Thyroid gland (tissue), 4 donors: Measurements from ENCODE around the gene GABRD.

Experiments used
- CTCF ChIP-seq, 6 experiments: fragments of 200-600 bp in 3 of 6; fragments of 450-650 bp in 3 of 6; sonication (generic) in 3 of 6; IDR thresholded peaks; one replicate each; pipeline ENCODE4 v1.5.1; 2016 to 2019; ENCODE audit warnings: antibody characterized with exemption in 6 of 6, mild to moderate bottlenecking in 2 of 6, inconsistent platforms in 1 of 6, moderate library complexity in 1 of 6
- POLR2A ChIP-seq, 2 donors: fragments of 450-650 bp; IDR thresholded peaks; one replicate each; pipeline ENCODE4 v1.6.1; 2017; ENCODE audit warnings: antibody characterized with exemption in 2 of 2, mild to moderate bottlenecking in 2 of 2, moderate library complexity in 1 of 2

- TF ChIP-seq POLR2A (IDR thresholded peaks at IDR 0.05) (no peak), CTCF (IDR thresholded peaks at IDR 0.05) (no peak)
Observed at GRCh38 chr1:2022063-2022770, 3.1 kb downstream of the GABRD start.
